HG03097 (cell line): Measurements from ENCODE around the gene AP2A2.
"Not testable (repeated sequence)": the region's sequence is repeated elsewhere in the genome, so short reads cannot be mapped to it uniquely, and the experiment has no call there.

Source experiments
- ATAC-seq: cut with Tn5 transposase; IDR thresholded peaks from one replicate; pipeline ENCODE4 v1.9.1; 2021; ENCODE audit not compliant: unreplicated experiment, low FRiP score

AP2A2 gene

DNA sequence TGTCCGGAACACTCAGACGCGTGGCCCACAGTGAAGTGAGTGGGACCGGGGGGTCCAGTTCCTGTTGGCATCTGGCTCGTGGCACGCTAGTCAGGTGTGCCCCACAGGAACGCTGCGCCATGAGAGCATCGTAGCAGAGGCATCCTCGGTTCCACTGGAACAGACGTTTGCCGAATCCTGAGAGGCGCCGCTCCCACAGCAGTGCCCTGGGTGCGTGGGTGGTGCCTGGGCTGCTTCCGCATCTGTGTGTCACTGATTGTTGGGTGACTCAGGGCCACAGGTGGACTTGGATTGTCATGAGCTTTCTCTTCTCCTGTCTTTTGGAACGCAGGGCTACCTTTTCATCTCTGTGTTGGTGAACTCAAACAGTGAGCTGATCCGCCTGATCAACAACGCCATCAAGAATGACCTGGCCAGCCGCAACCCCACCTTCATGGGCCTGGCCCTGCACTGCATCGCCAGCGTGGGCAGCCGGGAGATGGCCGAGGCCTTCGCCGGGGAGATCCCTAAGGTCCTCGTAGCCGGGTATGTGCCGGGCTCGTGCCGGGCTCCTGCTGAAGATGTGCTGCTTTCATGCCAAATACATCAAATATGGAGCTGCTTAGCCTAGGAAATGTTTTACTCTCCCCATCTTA, 46.2 kb downstream of the AP2A2 start:
- no peak for ATAC-seq

DNA sequence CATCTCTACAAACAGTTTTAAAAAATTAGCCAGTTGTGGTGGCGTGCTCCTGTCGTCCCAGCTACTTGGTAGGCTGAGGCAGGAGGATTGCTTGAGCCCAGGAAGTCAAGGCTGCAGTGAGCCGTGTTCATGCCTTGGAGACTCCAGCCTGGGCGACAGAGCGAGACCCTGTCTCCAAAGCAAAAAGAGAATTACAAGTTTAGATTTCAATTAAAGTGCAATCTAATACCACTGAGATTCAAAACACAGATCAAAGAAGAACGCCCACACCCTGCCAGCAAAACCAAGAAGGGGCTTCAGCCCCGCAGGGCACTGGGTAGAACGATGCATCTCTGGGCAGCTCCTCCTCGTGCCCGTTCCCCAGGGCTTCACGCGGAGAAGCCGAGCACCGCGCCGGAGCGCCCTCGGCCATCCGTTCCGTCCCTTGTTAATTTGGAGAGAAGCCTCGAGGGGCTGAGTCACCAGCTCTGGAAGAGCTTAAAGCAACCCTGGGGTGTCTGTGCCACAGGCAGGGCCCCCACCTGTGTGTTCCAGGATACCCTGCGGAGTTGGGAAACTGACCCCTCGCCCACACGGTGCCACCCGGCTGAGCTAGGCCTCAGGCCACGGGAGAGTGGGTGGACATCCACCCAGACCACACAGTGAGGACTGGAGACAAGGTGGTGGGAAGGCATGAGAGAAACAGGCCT, 47.0 kb downstream of the AP2A2 start:
- ATAC-seq, result no peak

DNA sequence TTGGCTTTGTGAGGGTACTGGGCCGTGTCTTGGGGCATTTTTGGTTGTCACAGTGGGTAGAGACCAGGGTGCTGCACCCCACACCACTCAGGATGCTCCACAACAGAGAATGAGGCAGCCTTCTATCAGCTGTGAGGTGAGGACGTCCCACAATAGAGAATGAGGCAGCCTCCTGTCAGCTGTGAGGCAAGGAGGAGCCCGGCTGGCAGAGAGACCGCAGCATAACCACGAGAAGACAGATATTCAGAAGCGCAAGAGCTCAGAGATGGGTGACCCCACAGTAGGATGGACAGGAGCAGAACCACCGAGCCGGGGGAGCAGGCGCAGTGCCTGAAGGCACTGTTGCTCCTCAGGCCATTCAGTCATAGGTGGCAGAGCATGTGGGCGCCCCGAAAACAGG, 47.6 kb downstream of the AP2A2 start:
- no peak for ATAC-seq

DNA sequence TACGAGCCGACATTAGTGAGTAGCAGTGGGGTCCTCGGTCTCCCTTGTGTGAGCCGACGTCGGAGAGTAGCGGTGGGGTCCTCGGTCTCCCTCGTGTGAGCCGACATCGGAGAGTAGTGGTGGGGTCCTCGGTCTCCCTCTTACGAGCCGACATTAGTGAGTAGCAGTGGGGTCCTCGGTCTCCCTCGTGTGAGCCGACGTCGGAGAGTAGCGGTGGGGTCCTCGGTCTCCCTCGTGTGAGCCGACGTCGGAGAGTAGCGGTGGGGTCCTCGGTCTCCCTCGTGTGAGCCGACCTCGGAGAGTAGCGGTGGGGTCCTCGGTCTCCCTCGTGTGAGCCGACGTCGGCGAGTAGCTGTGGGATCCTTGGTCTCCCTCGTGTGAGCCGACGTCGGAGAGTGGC, 49.7 kb downstream of the AP2A2 start:
- ATAC-seq, result not testable (repeated sequence)

- ATAC-seq, result no peak
Observed at GRCh38 chr11:975827-976226, 50.2 kb downstream of the AP2A2 start.

GRCh38 chr11:976431-977160, 50.9 kb downstream of the AP2A2 start:
- no peak for ATAC-seq

DNA sequence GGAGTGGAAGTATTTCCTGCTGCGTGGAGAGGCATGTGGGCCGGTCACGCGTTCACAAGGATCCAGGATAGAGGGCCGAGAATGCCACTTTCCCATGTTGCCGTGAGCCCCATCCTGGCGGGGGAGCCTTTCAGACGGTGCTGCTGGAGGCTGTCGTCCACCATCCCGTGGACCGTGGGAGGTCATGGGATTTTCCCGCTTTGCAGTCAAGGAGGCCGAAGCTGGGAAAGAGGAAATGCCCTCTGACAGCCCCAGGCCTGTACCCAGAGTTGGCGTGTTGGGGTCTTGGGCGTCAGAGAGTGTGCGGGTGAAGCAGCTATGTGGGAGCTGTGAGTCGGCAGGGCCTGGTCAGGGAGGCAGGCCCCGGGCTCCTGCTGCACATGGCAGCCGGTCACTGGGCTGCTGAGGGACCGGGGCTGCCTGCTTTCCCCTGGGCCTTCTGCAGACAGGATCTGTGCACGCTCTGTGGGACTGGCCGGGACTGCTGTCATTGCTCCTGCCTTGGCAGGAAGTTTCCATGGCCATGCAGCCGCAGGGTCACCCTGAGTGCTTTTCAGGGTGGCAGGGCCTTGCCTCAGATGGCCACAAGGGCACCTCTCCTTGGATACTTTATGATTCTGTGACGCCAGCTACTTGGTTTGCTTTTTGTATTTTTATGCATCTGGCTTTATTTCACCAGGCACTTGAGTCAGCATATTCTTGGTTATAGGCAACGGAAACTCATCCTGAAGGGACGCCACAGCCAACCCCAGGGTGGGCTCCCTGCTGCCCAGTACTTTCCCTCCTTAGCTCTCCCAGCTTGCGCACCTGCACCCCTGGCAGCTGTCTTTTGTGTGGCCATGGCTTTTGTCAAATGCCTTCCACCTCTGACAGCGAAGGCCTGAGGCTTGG, 52.4 kb downstream of the AP2A2 start:
- no peak for ATAC-seq

GRCh38 chr11:978781-979180, 53.1 kb downstream of the AP2A2 start:
- ATAC-seq, result no peak

GRCh38 chr11:980438-981357, 55.0 kb downstream of the AP2A2 start:
- ATAC-seq, result no peak

- no peak for ATAC-seq
Observed at GRCh38 chr11:981764-982163, 56.1 kb downstream of the AP2A2 start.

GRCh38 chr11:984546-984945, 58.9 kb downstream of the AP2A2 start:
- ATAC-seq, result no peak

- no peak for ATAC-seq
Observed at GRCh38 chr11:985406-985805, 59.7 kb downstream of the AP2A2 start.

GRCh38 chr11:985848-986247, 60.2 kb downstream of the AP2A2 start:
- no peak for ATAC-seq

GRCh38 chr11:986270-986951, 60.7 kb downstream of the AP2A2 start:
- no peak for ATAC-seq

DNA sequence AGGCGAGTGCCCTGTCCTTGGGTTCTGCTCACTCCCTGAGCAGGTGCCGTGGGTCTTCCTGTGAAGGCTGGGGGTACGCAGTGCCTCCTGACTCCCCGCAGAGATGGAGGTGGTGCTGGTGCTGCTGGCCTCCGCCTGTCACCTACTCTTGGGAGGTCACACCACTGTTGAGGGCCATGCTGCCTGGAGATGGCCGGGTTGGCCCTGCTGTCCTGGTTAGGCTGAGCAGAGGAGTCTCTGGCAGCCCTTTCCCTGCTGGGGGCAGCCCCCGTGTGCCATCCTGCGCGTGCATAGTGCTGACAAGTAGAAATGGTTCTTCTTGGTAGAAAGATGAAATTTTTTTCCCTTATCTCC, 61.3 kb downstream of the AP2A2 start:
- no peak for ATAC-seq

DNA sequence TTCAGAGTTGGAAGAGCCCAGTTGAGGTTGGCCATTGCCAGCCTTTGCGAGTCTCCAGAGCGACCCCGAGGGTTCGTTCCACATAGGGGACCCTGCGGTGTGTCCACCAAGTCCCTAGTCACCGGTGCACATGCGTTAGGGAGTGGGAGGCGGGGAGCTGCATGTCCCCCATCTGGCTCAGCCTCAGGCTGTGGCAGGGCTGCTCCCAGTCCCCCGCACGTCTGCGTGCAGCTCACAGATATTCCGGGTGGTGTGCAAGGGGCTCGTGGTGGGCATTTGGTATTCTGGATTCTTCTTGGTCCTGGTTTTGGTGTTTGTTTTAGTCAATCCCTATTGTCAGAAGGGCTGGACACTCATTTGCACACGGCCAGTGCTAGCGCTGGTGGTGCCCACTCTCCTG, 62.0 kb downstream of the AP2A2 start:
- no peak for ATAC-seq

- ATAC-seq, result no peak
Observed at GRCh38 chr11:990101-990500, 64.4 kb downstream of the AP2A2 start.

- no peak for ATAC-seq
Observed at GRCh38 chr11:991034-991433, 65.4 kb downstream of the AP2A2 start.

- ATAC-seq, result no peak
Observed at GRCh38 chr11:991711-992307, 66.1 kb downstream of the AP2A2 start.
